HG03378 (cell line): ENCODE measurements around the gene SCN3A.
A peak's percentile ranks its signal among the peaks of the same experiment; 100 is the strongest.

Experiments
- ATAC-seq: cut with Tn5 transposase; IDR thresholded peaks from one replicate; pipeline ENCODE4 v1.9.1; 2021; ENCODE audit warnings: mild to moderate bottlenecking, moderate library complexity; ENCODE audit not compliant: unreplicated experiment

SCN3A gene

GRCh38 chr2:165192729-165193128 lies 11.1 kb downstream of the SCN3A start:
- peak; percentile 38 for ATAC-seq

- ATAC-seq: no peak
Observed at GRCh38 chr2:165191096-165191728, 12.6 kb downstream of the SCN3A start.

GRCh38 chr2:165185633-165186032 lies 18.2 kb downstream of the SCN3A start:
- ATAC-seq: no peak

- no peak for ATAC-seq
Observed at GRCh38 chr2:165182029-165182428, 21.8 kb downstream of the SCN3A start.

- no peak for ATAC-seq
Observed at GRCh38 chr2:165176780-165177179, 27.1 kb downstream of the SCN3A start.

- ATAC-seq: no peak
Observed at GRCh38 chr2:165173215-165173614, 30.6 kb downstream of the SCN3A start.

- ATAC-seq: no peak
Observed at GRCh38 chr2:165164201-165164600, 39.6 kb downstream of the SCN3A start.

- no peak for ATAC-seq
Observed at GRCh38 chr2:165163761-165164160, 40.1 kb downstream of the SCN3A start.

- ATAC-seq: no peak
Observed at GRCh38 chr2:165162466-165162865, 41.4 kb downstream of the SCN3A start.

GRCh38 chr2:165161510-165161909 lies 42.3 kb downstream of the SCN3A start:
- no peak for ATAC-seq

- ATAC-seq: no peak
Observed at GRCh38 chr2:165157160-165157559, 46.7 kb downstream of the SCN3A start.

GRCh38 chr2:165155152-165155551 lies 48.7 kb downstream of the SCN3A start:
- no peak for ATAC-seq

- ATAC-seq: peak; percentile 93
Observed at GRCh38 chr2:165149439-165149838, 54.4 kb downstream of the SCN3A start.

- no peak for ATAC-seq
Observed at GRCh38 chr2:165147186-165148045, 56.4 kb downstream of the SCN3A start.

GRCh38 chr2:165144315-165144714 lies 59.5 kb downstream of the SCN3A start:
- peak; percentile 63 for ATAC-seq

- ATAC-seq: no peak
Observed at GRCh38 chr2:165141601-165142354, 62.1 kb downstream of the SCN3A start.

- no peak for ATAC-seq
Observed at GRCh38 chr2:165126244-165126643, 77.6 kb downstream of the SCN3A start.

- ATAC-seq: no peak
Observed at GRCh38 chr2:165122521-165122920, 81.3 kb downstream of the SCN3A start.

- ATAC-seq: no peak
Observed at GRCh38 chr2:165120740-165121467, 82.9 kb downstream of the SCN3A start.

GRCh38 chr2:165115258-165115657 lies 88.6 kb downstream of the SCN3A start:
- ATAC-seq: no peak

GRCh38 chr2:165114346-165114939 lies 89.4 kb downstream of the SCN3A start:
- no peak for ATAC-seq
